Esophagus mucosa (tissue), 1 donor: Measurements from ENCODE around the gene GSTO2. TPM values are rescaled to one million over a fixed set of nuclear protein-coding genes. Genes with fewer than 3 reads are reported as not detected.
"Not testable (repeated sequence)": the region's sequence is repeated elsewhere in the genome, so short reads cannot be mapped to it uniquely, and the experiment has no call there.

ENCODE experiments used
- ATAC-seq: fragments of 200-7000 bp; cut with Tn5 transposase; one replicate; pipeline ENCODE4 v1.9.1; 2020
- total RNA-seq: library from RNA; stranded (reverse); gene quantifications from one replicate; pipeline ENCODE4 v1.2.4, GENCODE V29; 2023
- donor health status: DM: yes; HTN: yes; CAD: no.

Gene GSTO2
- total RNA-seq, result 25.1 TPM

DNA sequence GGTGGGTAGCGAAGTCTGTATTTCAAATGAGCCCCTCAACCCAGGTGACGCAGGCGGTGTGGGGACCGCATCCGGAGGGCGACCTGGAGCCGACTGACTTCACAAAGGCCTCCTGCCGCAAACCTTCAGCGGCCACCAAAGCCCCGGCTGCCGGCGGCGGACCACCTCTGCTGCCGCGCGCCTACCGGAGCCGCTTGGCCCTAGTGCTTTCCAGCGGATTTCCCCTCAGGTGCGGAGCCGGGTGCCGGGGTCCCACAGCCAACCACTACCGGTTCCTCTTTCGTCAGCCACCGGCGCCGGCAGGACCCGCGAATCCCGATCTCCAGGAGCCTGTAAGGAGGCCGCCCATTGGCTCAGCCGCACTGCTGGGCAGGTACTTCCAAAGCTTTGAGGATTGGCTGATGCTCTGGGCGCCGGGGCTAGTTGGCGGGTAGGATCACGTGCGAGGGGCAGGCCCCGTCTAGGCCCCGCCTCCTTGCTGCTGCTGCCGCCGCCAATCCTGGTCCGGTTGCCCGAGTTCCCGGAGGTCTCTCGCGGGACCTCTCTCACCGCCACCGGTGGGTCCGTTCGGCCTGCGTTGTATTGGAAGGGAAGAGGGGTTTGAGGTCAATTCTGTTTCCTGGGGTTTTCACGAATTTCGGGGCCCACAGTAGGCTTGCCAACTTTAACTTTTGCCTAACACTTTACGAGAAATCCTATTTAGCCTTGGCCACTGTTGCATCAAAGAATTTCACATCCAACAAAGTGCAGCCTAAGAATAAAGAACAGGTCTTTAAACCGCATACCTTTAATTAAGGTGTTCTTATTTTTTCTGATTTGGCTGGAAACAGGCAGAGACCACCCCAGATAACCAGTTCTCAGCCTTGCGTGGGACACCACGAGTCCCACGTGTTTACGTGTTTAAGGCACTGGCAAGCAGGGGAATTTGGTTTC is at the start of gene GSTO2:
Gene GSTO2, plus strand, starts transcription at position 472 of the 933 bp plus-strand sequence. CDS start 5,732 bp downstream, outside the sequence.
- ATAC-seq, result peak; percentile 100

- ATAC-seq, result no peak
Observed at GRCh38 chr10:104220522-104220921, 48.5 kb upstream of the GSTO2 start.

GRCh38 chr10:104223304-104223703 is 45.7 kb upstream of the GSTO2 start:
- ATAC-seq, result no peak

DNA sequence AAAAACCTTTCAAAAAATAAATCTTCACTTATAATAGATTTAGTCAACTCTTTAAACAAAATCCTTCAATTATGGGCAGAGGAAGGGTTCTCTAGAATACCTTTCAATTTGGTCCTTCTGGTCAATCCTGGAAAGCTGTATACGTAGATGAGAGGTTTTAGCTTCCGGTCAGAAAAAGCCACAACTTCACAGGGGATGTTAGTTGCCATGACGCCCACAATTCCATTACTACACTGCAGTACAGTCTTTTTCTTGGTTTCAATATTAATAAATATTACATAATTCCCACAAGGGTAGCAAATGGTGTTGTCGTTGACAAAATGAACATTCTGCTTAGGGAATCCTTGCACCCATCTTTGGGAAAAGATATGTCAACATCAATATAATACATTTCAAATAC is 38.5 kb upstream of the GSTO2 start:
- no peak for ATAC-seq

- ATAC-seq, result peak; percentile 100
Observed at GRCh38 chr10:104231784-104232612, 37.0 kb upstream of the GSTO2 start, which contains the start of gene CFAP43. TSS of gene CFAP43 (minus strand) at chr10:104232364. CDS start at chr10:104232246, 118 bp downstream.

- ATAC-seq, result peak; percentile 7
Observed at GRCh38 chr10:104232613-104233102, 36.3 kb upstream of the GSTO2 start.

DNA sequence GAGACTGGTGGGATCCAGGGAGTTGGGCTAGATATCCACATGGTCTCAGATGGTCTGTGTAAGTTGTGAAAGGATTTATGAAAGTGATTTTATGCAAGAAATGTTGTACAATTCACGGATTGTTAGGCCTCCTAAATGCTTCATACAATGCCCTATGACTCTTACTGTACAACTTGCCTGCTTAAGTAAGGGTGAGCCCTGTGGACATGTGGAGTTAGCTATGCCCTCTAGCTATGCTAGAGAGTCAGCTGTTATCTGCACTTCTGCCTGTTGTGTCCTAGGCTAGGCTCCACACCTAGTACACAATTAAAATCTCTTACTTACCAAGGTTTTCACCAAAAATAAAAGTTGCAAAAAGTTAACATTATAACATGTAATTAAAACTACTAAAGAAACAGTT is 35.2 kb upstream of the GSTO2 start:
- no peak for ATAC-seq

- ATAC-seq, result no peak
Observed at GRCh38 chr10:104234934-104235333, 34.0 kb upstream of the GSTO2 start.

DNA sequence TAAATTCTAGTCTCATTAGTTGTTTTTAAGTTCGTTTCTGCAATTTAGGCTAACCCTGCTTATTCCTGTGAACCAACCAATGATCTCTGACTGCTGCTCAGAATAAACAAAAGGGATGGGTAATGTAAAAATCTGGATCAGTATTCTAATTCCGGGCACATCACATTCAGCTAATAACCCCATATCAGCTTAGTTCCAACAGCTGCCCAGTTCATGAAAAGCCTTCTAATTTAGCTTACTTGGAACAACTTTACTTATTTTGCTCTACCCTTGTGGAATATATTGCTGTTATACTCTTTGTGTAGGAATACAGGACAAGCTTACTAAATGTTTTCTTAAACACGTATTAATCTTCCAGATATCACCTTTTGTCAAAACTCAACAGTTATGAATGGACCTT is 33.2 kb upstream of the GSTO2 start:
- ATAC-seq, result no peak

DNA sequence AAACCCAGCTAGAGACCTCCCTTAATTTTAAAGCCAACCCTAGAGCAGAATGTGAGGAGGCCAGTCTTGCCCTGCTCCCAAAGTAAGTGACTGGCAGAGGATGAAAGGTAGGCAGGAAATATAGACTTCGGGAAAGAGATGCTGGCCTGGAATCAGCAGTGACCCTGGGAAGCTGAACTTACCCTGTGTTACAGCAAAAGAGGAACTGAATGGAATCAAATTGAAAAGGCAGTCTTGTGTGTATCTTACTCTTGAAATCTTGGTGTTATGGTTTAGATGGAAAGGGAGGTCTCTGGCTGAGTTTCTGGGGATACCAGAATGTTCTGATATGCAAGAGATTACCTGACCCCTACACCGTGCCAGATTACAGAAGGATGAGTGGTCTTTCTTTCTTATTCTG is 28.9 kb upstream of the GSTO2 start:
- ATAC-seq, result no peak

- ATAC-seq, result no peak
Observed at GRCh38 chr10:104242545-104242944, 26.4 kb upstream of the GSTO2 start.

DNA sequence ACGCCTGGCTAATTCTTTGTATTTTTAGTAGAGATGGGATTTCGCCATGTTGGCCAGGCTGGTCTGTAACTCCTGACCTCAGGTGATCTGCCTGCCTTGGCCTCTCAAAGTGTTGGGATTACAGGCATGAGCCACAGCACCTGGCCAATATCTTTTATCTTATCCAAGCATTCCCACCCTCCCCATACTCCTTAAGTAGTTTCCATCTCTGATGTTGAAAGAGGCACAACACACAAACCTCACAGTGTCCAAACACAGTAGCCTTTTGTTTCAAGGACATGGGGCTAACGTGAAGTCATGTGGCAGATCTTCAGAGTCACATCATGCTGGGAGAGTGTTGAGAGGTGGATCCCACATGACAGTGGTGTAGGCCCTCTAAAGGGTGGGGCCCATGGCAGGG is 26.0 kb upstream of the GSTO2 start:
- not testable (repeated sequence) for ATAC-seq

DNA sequence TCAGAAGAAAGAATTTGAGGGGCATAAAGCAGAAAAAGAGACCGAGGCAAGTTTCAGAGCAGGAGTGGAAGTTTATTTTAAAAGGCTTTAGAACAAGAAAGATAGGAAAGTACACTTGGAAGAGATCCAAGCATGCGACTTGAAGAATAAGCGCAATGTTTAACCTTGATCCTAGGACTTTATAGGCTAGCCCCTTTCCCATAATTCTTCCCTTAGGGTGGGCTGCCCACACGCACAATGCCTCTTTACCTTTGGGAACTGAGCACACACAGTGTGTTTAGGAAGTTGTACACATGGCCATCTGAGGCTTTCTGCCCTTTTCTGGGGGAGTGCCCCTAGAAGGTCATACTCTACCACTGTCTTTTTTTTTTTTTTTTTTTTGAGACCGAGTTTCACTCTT is 25.5 kb upstream of the GSTO2 start:
- no peak for ATAC-seq

GRCh38 chr10:104245066-104245632 is 23.8 kb upstream of the GSTO2 start:
- no peak for ATAC-seq

DNA sequence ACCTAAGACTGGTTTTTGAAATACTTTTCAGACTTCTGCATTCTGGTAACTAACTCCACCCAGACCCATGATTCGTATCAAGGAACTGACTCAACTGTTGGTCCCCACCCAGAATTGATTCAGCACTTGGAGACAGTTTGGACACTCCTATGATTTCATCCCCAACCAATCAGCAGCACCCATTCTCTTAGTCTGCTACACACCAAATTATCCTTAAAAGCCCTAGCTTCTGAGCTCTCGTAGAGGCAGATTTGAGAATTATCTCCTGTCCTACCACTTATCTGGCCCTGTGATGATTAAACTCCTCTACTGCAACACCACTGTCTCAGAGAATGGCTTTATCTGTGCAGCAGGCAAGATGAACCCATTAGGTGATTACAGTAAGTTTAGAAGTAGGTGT is 22.0 kb upstream of the GSTO2 start:
- peak; percentile 97 for ATAC-seq

GRCh38 chr10:104247513-104248146 is 21.4 kb upstream of the GSTO2 start:
- ATAC-seq, result no peak

GRCh38 chr10:104248931-104249330 is 20.1 kb upstream of the GSTO2 start:
- not testable (repeated sequence) for ATAC-seq

DNA sequence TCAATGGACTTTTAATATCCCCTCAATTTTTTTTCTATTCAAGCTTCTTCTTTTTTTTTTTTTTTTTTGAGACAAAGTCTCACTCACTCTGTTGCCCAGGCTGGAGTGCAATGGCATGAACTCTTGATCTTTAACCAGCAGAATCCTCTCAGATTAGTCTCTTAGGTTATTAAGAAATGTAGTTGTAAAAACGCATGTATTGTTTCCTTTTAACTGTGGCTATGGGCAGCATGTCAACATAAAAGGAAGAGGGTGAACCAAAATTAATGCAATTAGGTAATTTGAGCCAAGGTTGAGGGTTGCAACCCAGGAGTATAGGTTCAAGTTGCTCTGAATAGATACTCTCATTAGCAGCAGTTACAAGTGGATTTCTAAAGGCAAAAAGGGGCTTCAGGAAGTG is 18.6 kb upstream of the GSTO2 start:
- ATAC-seq, result no peak

DNA sequence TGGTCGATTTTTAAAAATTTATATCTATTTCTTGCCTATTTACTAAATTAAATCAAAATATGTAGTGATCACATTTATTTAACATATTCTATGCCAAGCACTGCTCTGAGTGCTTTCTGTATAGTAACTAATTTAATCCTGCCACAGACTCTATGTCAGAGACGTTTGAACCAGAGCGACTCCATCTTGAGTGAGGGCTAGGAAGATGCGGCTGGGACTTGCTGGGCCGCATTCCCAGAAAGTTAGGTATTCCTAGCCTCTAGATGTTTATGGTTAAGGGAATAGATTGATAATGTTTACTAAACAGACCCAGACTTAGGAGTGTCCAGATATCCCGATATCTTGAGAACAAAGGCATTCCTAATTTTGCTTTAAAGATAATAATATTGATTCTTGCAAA is 17.5 kb upstream of the GSTO2 start:
- no peak for ATAC-seq

DNA sequence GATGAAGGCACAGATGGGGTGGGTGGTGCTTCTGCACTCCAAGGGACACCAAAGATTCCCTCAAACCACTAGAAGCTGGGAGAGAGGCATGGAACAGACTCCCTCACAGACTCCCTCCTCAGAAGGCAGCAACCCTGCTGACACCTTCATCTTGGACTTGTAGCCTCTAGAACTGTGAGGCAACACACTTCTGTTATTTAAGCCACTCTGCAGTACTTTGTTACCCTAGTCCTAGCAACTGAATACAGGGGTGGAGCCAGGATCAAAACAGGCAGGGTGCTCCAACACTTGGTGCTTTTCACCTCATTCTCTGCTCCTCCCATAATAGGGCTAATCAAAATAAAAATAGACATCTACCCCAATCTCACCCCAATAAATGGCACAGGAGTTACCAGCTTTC is 16.6 kb upstream of the GSTO2 start:
- ATAC-seq, result no peak

DNA sequence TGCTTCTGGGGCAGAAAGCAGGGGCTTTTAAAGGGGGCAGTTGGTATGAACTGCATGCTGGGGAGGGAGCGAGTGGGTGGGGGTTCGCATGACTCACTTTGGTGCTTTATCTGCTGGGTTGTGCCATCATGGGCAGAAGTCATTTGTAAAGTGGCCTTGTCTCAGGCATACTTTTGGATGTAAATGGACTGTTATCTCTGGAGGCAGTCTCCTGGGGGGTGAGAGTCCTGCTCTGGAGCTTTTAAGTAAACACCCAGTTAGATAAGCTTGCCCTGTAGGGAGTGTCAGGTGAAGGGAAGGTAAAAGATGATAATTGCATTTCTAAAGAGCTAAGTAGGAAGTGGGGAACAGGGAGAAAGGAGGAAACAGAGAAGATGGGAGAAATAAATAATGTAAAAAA is 15.9 kb upstream of the GSTO2 start:
- no peak for ATAC-seq
